ENCODE results near the gene KIF16B.

The KIF16B gene

DNA sequence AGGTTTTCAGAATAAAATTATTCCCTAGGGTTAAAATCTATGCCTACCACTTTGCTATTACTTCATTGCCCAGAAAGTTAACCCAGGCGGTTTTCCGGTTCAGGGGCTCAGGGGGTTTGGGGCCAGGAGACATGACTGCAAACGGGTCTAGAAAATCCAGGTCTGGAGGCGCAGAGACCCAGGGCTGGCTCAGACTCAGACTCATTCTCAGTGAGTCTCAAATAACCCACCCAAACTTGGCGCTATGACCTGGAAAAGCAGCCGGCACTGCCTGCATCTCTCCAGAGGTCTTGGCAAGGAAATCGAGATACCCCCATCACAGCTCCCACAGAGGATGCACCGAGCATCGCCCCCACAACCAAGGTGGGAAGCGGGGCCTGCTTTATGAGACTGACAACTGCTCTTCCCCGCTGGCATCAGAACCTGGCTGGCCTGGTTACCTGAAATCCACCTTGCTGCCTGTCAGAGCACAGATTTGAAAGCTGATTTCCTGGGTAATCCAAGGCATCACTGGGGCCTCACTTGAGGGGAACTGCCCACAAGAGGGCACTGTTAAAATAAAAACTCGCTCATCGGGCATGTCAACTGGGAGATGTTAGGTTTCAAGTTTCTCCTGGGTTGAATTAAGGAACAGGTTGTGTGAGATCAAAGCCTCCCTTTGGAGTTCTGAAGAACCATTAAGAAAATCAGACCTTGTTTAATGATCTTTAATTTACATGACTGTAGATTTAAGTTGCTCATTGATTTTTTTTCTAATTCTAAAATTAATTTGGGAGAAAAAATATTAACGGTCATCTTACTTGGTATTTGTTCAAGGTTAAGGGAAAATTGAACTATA is 55.1 kb downstream of the KIF16B start:
- Mint-ChIP-seq H3K36me3 (ENCODE audit: insufficient read depth) (peaks cover 6% of the 10 kb centered on the region), H3K4me1 (ENCODE audit: low read depth in 2 of 2) (no peaks in the 10 kb centered on the region), H3K9me3 (no peaks in the 10 kb centered on the region), H3K27me3 (no peaks in the 10 kb centered on the region), H3K4me3 (no peak overlapping the region), H3K27ac (peak overlapping the region in 1 of 2 donors; percentile 57)
- DNase-seq (no peak), ATAC-seq (replicated peaks) (no peak)

DNA sequence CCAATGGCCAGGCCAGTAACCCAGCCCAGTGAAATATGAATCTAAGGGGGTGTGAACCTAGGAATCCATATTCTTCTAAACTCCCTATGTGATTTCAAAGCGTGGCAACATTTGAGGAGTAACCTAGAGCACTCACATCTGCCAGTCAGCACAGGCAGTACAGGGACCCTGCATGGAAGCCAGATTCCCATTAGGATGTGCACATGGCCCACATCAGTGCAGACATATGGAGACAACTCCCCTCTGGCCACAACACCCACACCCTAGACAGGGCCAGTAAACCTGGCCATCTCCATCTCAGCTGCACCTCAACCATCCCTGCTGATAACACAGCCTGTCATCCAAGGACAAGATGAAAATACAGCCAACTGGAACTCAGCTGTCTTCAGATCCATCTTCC is 56.5 kb downstream of the KIF16B start:
- H3K27me3 Mint-ChIP-seq: no peaks in the 10 kb centered on the region
- no peaks in the 10 kb centered on the region for H3K9me3 Mint-ChIP-seq
- no peak overlapping the region for H3K27ac Mint-ChIP-seq
- H3K36me3 Mint-ChIP-seq (ENCODE audit: insufficient read depth): peaks cover 6% of the 10 kb centered on the region
- no peaks in the 10 kb centered on the region for H3K4me1 Mint-ChIP-seq (ENCODE audit: low read depth in 2 of 2)
- DNase-seq (no peak), ATAC-seq (replicated peaks) (no peak)
- no peak overlapping the region for H3K4me3 Mint-ChIP-seq

DNA sequence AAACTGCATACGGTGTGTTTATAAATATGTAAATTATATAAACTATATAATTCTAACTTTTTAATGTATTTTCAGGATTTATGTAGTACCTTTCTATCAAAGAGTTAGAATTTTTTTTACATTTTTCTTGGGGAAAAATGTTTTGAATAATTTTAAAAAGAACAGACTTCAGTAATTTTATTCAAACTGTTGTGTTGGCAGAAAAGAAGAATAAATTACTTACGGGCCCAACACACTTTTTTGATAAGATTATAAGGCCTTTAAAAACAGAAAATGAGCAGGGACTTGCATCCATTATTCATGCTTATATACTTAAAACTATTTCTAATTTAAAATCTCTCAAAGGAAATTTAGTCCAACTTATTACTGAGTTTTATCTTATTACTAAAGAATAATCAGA is 58.2 kb downstream of the KIF16B start:
- H3K4me1 Mint-ChIP-seq (ENCODE audit: low read depth in 2 of 2): no peaks in the 10 kb centered on the region
- H3K9me3 Mint-ChIP-seq: no peaks in the 10 kb centered on the region
- no peaks in the 10 kb centered on the region for H3K27me3 Mint-ChIP-seq
- H3K36me3 Mint-ChIP-seq (ENCODE audit: insufficient read depth): peaks cover 11% of the 10 kb centered on the region
- no peak overlapping the region for H3K4me3 Mint-ChIP-seq
- no peak for ATAC-seq (replicated peaks)
- H3K27ac Mint-ChIP-seq: no peak overlapping the region
- DNase-seq: no peak

DNA sequence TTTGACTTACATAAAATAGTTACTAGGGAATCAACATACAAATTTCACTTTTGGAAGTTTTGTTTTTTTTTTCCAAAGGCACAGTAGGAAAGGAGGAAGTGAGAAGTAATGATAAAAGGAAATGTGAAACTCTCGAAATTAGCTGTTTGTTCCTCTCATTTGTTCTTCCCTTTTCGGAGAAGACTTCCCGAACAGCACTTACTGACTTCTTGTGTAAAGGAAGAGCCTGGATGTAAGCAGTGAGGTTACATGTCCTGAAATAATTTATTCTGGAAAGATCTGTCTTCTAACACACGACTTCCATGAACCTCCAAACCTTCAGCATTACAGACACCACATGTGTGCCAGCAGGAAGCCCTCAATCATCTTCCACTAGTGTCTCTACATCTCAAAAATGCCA is 59.1 kb downstream of the KIF16B start:
- ATAC-seq (replicated peaks) (no peak), DNase-seq (no peak)
- Mint-ChIP-seq H3K27me3 (no peaks in the 10 kb centered on the region), H3K27ac (no peak overlapping the region), H3K4me1 (ENCODE audit: low read depth in 2 of 2) (no peaks in the 10 kb centered on the region), H3K9me3 (no peaks in the 10 kb centered on the region), H3K4me3 (no peak overlapping the region), H3K36me3 (ENCODE audit: insufficient read depth) (peaks cover 11% of the 10 kb centered on the region)

DNA sequence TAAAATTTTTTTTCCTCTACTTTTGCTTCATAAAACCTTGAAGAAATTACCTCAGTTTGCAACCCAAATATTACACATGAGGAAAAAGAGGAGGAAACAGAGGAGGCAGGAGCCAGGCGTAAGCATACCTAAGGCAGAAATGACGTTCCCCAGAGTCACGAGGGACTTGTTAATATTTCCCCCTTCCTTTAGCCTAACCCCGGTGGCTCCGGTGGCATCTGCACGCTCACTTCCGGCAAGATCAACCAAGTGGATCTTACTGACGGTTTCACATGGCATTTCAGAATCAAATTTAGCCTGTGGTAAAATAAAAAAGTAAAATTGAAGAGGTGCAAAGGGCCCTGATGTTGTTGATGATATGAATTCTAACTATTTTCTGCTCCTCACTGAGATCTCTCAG is 67.4 kb downstream of the KIF16B start:
- no peak overlapping the region for H3K4me3 Mint-ChIP-seq
- H3K27ac Mint-ChIP-seq: peak overlapping the region in 1 of 2 donors; percentile 68
- ATAC-seq (replicated peaks) (no peak), DNase-seq (no peak)
- H3K36me3 Mint-ChIP-seq (ENCODE audit: insufficient read depth): peaks cover 15% of the 10 kb centered on the region
- H3K9me3 Mint-ChIP-seq: no peaks in the 10 kb centered on the region
- H3K4me1 Mint-ChIP-seq (ENCODE audit: low read depth in 2 of 2): peaks cover 0 to 3% of the 10 kb centered on the region in 2 donors
- H3K27me3 Mint-ChIP-seq: no peaks in the 10 kb centered on the region

DNA sequence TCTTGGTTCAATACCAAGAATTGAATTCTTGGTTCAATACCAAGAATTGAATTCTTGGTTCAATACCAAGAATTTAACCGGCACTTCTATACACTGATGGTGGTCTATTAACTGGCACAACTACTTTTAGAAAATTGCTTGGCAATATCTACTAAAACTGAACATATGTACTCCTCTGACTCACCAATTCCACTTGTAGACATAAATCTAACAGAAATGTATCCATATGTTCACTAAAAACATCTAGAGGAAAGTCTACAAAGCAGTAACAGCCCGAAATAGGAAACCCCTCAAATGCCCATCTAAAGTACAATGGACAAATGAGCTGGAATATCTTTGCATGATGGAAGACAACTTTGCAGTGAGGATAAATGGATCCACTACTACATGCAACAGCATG is 71.9 kb downstream of the KIF16B start:
- H3K9me3 Mint-ChIP-seq: no peaks in the 10 kb centered on the region
- H3K4me1 Mint-ChIP-seq (ENCODE audit: low read depth in 2 of 2): peaks cover 0 to 3% of the 10 kb centered on the region in 2 donors
- H3K4me3 Mint-ChIP-seq: no peak overlapping the region
- no peak overlapping the region for H3K27ac Mint-ChIP-seq
- H3K27me3 Mint-ChIP-seq: no peaks in the 10 kb centered on the region
- ATAC-seq (replicated peaks) (no peak), DNase-seq (no peak)
- peaks cover 3% of the 10 kb centered on the region for H3K36me3 Mint-ChIP-seq (ENCODE audit: insufficient read depth)

DNA sequence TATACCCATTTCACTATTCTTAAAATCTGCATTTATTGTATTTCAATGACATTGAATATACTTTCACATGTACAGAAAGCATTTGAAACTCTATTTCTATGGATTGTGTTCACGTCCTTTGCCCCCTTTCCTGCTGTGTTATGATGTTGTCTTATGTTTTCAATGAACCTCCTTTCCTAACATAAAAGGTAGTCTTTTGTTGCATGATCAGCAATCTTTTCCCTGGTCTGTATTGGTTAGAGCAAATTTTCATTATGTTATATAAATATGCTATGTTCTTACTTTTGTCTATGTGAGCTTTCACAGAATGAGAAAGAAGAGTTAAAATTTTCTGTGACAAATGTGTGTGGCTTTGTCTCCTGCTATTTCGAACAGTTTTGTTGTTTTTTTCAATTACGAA is 73.1 kb downstream of the KIF16B start:
- DNase-seq (no peak), ATAC-seq (replicated peaks) (no peak)
- no peaks in the 10 kb centered on the region for H3K27me3 Mint-ChIP-seq
- no peaks in the 10 kb centered on the region for H3K9me3 Mint-ChIP-seq
- H3K27ac Mint-ChIP-seq: no peak overlapping the region
- H3K36me3 Mint-ChIP-seq (ENCODE audit: insufficient read depth): no peaks in the 10 kb centered on the region
- no peak overlapping the region for H3K4me3 Mint-ChIP-seq
- H3K4me1 Mint-ChIP-seq (ENCODE audit: low read depth in 2 of 2): peaks cover 0 to 3% of the 10 kb centered on the region in 2 donors

DNA sequence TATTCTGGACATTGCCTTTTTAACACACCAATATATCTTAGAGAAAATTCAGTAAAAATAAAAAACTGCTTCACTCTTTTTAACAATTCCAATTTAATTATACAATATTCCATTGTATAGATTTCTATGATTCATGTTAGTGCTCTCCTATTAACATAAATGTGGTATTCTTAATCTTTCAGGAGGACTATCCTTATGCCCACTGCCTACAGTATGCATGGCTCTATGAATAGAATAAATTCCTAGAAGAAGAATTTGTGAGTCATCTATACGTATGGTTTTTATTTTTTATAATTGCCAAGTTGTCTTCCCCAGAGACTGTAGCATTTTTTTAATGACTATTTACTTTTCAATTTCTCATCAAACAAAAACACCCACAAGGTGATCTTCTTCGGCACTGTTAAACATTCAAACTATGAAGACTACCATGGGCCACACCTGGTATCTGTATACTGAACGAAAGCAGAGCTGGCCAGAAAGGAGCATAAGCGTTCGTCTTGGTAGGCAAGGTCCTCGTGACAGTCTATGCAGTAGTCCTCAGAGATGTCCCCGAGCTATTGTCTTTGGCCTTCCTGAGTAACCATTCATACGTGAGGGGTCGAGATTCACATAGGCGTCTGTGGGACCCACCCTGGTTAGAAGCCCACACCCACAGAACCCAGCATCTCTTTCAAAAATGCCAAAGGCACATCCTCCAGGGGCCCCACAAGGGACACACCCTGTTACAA is 74.6 kb downstream of the KIF16B start:
- Mint-ChIP-seq H3K36me3 (ENCODE audit: insufficient read depth) (peaks cover 4% of the 10 kb centered on the region), H3K27ac (no peak overlapping the region), H3K9me3 (no peaks in the 10 kb centered on the region), H3K27me3 (no peaks in the 10 kb centered on the region), H3K4me3 (no peak overlapping the region), H3K4me1 (ENCODE audit: low read depth in 2 of 2) (peaks cover 0 to 3% of the 10 kb centered on the region in 2 donors)
- DNase-seq: no peak
- ATAC-seq (replicated peaks): no peak

DNA sequence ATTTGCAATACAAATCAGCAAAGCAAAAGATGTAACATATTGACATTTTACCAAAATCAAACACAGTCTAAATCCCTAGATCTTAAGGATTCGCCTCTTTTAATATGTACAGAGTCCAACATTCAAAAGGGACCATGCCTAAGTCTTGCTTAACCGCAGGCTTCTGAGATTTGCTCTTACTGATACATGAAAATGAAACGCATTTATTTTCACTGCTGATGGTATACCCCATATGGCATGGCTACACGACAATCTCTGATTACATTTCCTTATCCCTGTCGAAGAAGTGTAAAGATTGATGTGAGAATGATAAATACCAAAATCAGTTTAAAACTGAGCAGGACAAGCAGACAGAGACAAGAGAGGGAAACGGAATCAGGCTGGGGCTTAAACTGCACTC is 75.4 kb downstream of the KIF16B start:
- peaks cover 4% of the 10 kb centered on the region for H3K36me3 Mint-ChIP-seq (ENCODE audit: insufficient read depth)
- H3K27me3 Mint-ChIP-seq: no peaks in the 10 kb centered on the region
- H3K4me3 Mint-ChIP-seq: no peak overlapping the region
- no peak for DNase-seq
- H3K27ac Mint-ChIP-seq: no peak overlapping the region
- H3K4me1 Mint-ChIP-seq (ENCODE audit: low read depth in 2 of 2): peaks cover 0 to 3% of the 10 kb centered on the region in 2 donors
- no peak for ATAC-seq (replicated peaks)
- H3K9me3 Mint-ChIP-seq: no peaks in the 10 kb centered on the region

DNA sequence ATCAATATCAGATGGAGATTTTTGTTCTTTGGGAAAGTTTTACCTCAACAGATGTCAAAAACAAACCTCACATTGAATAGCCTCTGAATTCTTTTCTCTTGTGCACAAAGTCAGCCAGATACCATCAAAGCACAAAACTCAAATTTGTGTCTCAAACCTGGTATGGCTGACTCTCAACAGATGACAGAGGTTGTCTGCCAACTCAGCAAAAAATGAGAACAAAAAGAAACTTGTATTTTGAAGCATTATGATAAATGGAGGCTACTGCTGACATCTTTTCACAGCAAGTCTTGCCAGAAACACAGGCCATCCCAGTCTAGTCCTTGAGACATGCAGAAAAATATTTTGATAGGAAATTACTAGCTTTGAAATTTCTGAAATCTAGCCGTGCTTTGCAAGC is 79.8 kb downstream of the KIF16B start:
- H3K9me3 Mint-ChIP-seq: no peaks in the 10 kb centered on the region
- ATAC-seq (replicated peaks) (no peak), DNase-seq (no peak)
- no peaks in the 10 kb centered on the region for H3K27me3 Mint-ChIP-seq
- no peak overlapping the region for H3K4me3 Mint-ChIP-seq
- no peaks in the 10 kb centered on the region for H3K4me1 Mint-ChIP-seq (ENCODE audit: low read depth in 2 of 2)
- no peak overlapping the region for H3K27ac Mint-ChIP-seq
- H3K36me3 Mint-ChIP-seq (ENCODE audit: insufficient read depth): peaks cover 7% of the 10 kb centered on the region

DNA sequence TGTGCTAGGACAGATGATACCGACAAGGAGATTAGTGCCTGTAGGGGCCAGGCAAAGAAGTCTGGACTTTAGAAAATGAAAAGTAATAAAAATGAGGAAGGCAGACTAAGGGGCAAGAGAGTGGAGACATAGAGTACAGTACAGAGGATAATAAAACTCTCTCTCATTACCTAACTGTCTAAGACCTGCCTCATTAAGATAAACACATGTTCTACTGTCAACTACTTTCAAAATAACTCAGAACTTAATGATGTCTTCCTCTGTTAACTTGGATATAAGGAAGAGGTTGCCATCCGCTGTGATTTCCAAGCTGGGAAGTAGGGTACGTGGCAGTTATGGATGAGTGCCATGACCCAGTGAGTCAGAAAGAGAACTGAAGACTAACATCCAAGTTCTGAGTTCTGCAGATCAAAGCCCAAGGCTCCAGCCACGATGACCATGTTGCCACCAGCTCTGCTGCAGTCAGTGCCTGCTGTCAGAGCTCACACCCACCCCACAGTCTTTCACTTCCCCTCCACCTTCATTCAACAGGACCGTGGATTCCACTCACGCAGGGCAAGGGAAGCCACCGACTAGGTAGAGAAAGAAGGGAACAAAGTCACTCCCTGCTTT is 81.8 kb downstream of the KIF16B start:
- Mint-ChIP-seq H3K27ac (peak overlapping the region in 1 of 2 donors; percentile 11), H3K4me1 (ENCODE audit: low read depth in 2 of 2) (no peaks in the 10 kb centered on the region)

DNA sequence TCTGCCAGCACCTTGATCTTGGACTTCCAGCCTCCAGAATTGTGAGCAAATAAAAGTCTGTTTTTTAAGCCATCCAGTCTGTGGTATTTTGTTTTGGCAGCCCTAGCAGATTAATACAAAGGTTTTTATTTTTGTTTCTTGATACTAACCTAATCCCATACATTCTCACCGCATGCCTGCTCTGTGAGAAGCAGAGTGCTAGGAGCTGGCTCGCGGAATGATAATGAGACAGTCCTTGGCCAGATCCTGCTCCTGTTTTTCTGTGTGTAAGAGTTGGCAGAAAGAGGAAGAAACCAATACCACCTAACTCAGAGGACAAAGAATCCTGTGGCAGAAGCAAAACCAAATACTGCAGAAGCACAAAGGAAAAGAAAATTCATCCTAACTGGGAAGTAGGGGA is 82.6 kb downstream of the KIF16B start:
- no peaks in the 10 kb centered on the region for H3K4me1 Mint-ChIP-seq (ENCODE audit: low read depth in 2 of 2)
- no peaks in the 10 kb centered on the region for H3K9me3 Mint-ChIP-seq
- DNase-seq (no peak), ATAC-seq (replicated peaks) (no peak)
- H3K27ac Mint-ChIP-seq: peak overlapping the region; percentile 11 to 16
- peaks cover 7% of the 10 kb centered on the region for H3K36me3 Mint-ChIP-seq (ENCODE audit: insufficient read depth)
- H3K27me3 Mint-ChIP-seq: no peaks in the 10 kb centered on the region
- no peak overlapping the region for H3K4me3 Mint-ChIP-seq

More for the DNA sequence above, 81.8 kb downstream of the KIF16B start:
- ATAC-seq (replicated peaks) (no peak), DNase-seq (no peak)
- Mint-ChIP-seq H3K4me3 (no peak overlapping the region), H3K36me3 (ENCODE audit: insufficient read depth) (peaks cover 7% of the 10 kb centered on the region), H3K27me3 (no peaks in the 10 kb centered on the region), H3K9me3 (no peaks in the 10 kb centered on the region)

DNA sequence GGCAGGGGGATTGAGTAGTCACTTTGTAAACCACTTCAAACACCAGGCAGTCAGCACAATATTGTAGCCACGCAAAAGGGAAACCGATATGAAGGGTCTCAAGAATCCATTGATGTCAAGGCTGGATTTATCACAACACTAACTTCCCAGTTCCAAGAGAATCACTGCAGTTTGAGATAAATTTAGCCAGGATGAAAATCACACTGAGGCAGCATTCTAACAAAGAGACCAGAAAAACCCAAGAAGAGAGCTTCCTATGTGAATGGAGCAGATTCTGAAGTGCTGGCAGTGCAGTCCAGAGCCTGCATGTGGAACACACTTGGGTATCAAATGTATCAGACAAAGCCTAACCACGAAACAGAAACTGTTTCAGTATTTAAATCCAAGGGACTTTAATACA is 84.6 kb downstream of the KIF16B start:
- Mint-ChIP-seq H3K27ac (no peak overlapping the region), H3K27me3 (no peaks in the 10 kb centered on the region), H3K4me1 (ENCODE audit: low read depth in 2 of 2) (no peaks in the 10 kb centered on the region), H3K4me3 (no peak overlapping the region), H3K9me3 (no peaks in the 10 kb centered on the region), H3K36me3 (ENCODE audit: insufficient read depth) (peaks cover 2% of the 10 kb centered on the region)
- no peak for DNase-seq
- no peak for ATAC-seq (replicated peaks)

DNA sequence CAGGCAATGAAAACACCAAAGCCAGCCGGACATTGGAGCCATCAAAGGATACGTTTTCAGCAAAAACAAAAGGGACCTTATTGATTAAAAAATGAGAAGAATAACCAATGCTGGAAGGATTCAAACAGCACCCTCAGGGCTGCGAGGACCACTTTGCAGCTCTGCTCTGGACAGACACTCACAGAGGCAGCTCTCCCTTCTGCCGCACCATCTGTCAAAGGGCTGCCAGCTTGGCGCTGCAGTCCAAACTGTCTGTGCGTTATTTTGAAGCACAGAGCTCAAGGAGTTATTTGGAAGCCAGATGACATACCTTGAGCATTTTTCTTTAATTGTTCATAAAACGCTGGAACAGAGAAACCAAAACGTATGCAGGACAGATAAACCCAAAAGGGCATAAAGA is 85.2 kb downstream of the KIF16B start:
- H3K27me3 Mint-ChIP-seq: no peaks in the 10 kb centered on the region
- H3K4me1 Mint-ChIP-seq (ENCODE audit: low read depth in 2 of 2): no peaks in the 10 kb centered on the region
- no peak overlapping the region for H3K4me3 Mint-ChIP-seq
- DNase-seq (no peak), ATAC-seq (replicated peaks) (no peak)
- no peaks in the 10 kb centered on the region for H3K9me3 Mint-ChIP-seq
- H3K36me3 Mint-ChIP-seq (ENCODE audit: insufficient read depth): peaks cover 2% of the 10 kb centered on the region
- H3K27ac Mint-ChIP-seq: no peak overlapping the region
